Heart left ventricle (tissue), 16 donors: ENCODE data around the gene CSF1R. TPM values are rescaled to one million over a fixed set of nuclear protein-coding genes. Genes with fewer than 3 reads are reported as not detected.

Experiments
- ATAC-seq, 4 donors: fragments of 200-7000 bp; cut with Tn5 transposase; one replicate each; pipeline ENCODE4 v1.9.1; 2020 to 2022; ENCODE audit warnings: moderate library complexity in 4 of 4, mild to moderate bottlenecking in 3 of 4, moderate number of reproducible peaks in 1 of 4
- DNase-seq, 5 donors: peaks; one replicate each; pipeline ENCODE4 v3.0.0-alpha.2; 2020
- H3K27ac ChIP-seq, 12 donors: fragments of 200-600 bp; sonication (generic) in 4 of 12; one replicate each; pipeline versions ENCODE4 v1.5.0 to v1.8.0; 2016 to 2022; ENCODE audit warnings: mild to moderate bottlenecking in 2 of 12
- H3K27me3 ChIP-seq, 9 donors: fragments of 200-600 bp; sonication (generic) in 2 of 9; one replicate each; pipeline versions ENCODE4 v1.5.1 to v1.8.0; 2016 to 2022; ENCODE audit warnings: mild to moderate bottlenecking in 3 of 9
- H3K36me3 ChIP-seq, 9 donors: fragments of 200-600 bp; sonication (generic) in 2 of 9; one replicate each; pipeline versions ENCODE4 v1.5.0 to v1.8.0; 2018 to 2022; ENCODE audit warnings: mild to moderate bottlenecking in 2 of 9
- H3K4me1 ChIP-seq, 12 donors: fragments of 200-600 bp; sonication (generic) in 4 of 12; one replicate each; pipeline versions ENCODE4 v1.5.0 to v1.8.0; 2016 to 2022; ENCODE audit warnings: mild to moderate bottlenecking in 3 of 12
- H3K4me3 ChIP-seq, 12 donors: fragments of 200-600 bp; sonication (generic) in 4 of 12; one replicate each; pipeline versions ENCODE4 v1.5.0 to v1.8.0; 2017 to 2022; ENCODE audit warnings: mild to moderate bottlenecking in 9 of 12, moderate library complexity in 4 of 12
- H3K9me3 ChIP-seq, 12 donors: fragments of 200-600 bp; sonication (generic) in 4 of 12; one replicate each; pipeline versions ENCODE4 v1.5.0 to v1.8.0; 2016 to 2022; ENCODE audit warnings: mild to moderate bottlenecking in 1 of 12
- POLR2A ChIP-seq, 2 donors: fragments of 450-650 bp; IDR thresholded peaks; one replicate each; pipeline ENCODE4 v1.6.1; 2017; ENCODE audit warnings: antibody characterized with exemption in 2 of 2, mild to moderate bottlenecking in 2 of 2, moderate library complexity in 2 of 2
- WGBS, 4 donors: extraction: QIAGEN DNeasy Blood & Tissue Kit in 2 of 4; methylation state at CpG; one replicate each; pipeline versions ENCODE4 v1.1.5 to v1.1.7; 2013 to 2018; 5-methylcytosine and 5-hydroxymethylcytosine counted together
- intact Hi-C, 10 donors: fragments of 100-400 bp; cut with DNase I; formaldehyde crosslinking; loops; one replicate each; pipeline versions ENCODE4 v1.11.1 to v1.14.2; 2022
- polyA plus RNA-seq, 2 donors: library from polyadenylated mRNA; stranded (reverse); fragments of 200-250 nt; gene quantifications; one replicate each; pipeline ENCODE4 v1.2.3, GENCODE V29; 2013
- total RNA-seq, 9 donors: library from RNA; depleted of rRNA in 2 of 9; stranded (reverse); fragments of >200 nt in 2 of 9; fragmentation: NEBNext Ultra II Directional in 3 of 9; extraction: Animal tissue kit (Norgen Biotek cat#: 25700) in 3 of 9; gene quantifications; one replicate each; pipeline versions ENCODE4 v1.1.0 to v1.2.4, GENCODE V29; 2016 to 2023
- TF ChIP-seq, protein P1 (sequence below), 12 donors: fragments of 200-600 bp; sonication (generic) in 4 of 12; IDR thresholded peaks; one replicate each; pipeline versions ENCODE4 v1.5.0 to v1.8.0; 2018 to 2022; ENCODE audit warnings: antibody characterized with exemption in 12 of 12, mild to moderate bottlenecking in 5 of 12
- donor health status: ischemic (EF 13 %, LVEDD 7.1; RV severe dilation, severe dysfunction).
- donor health status: healthy with polysubstance abuse.
- donor health status: DM: no; HTN: yes; CAD: no.
- donor health status: DM: no; HTN: no; CAD: no.
- donor health status: ischemic (EF 25% LVEDD 6.9; RV normal size, moderate dysfunction).
- donor health status: ischemic (EF 25% LVEDD 5.7; RV mildly dilated, moderate dysfunction).
- donor health status: healthy.
- donor health status: DM: yes; HTN: yes; CAD: no.
- donor health status: ischemic (EF 35%, LVEDD 5.7; RV mildly dilated, moderate dysfunction).
- donor health status: nonischemic (EF 11% LVEDD 7.7; RV severe dilation, severe dysfunction).
- donor health status: DM: yes; HTN: yes; CAD: no.
- donor health status: PGD.
- donor health status: ischemic (EF 29% LVEDD 5.4; RV normal size, mild dysfunction).
- donor health status: nonischemic (EF 23%, LVEDD 6.1; RV moderate dilation, normal function).

Gene CSF1R
- total and polyA plus RNA-seq, 11 donors = 5.0 to 143 (median 10.7) TPM

DNA sequence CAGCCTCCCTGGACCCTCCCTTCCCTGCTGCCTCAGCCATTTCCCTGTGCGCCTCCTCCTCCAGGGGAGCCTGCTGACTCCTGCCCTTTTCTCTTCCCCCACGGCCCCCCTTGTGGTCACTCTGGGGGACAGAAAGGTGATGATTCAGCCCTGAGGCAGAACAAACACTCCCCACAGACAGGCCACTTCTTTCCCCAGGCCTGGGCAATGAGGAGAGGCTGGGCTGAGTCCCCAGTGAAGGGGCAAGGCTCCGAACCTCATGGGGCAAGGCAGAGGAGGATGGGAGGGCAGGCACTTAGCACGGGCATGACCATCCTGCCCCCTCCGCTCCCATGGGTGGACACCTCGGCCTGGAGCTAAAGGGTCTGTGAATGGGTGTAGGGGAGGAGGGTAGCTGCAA is 21.0 kb downstream of the CSF1R start:
- Histone ChIP-seq H3K4me1 (peaks cover 0 to 69% (median 0%) of the 10 kb centered on the region in 12 donors), H3K27ac (peak overlapping the region in 5 of 12 donors; percentile 42 to 81 (median 46)), H3K36me3 (peaks cover 0 to 60% (median 0%) of the 10 kb centered on the region in 9 donors), H3K27me3 (no peaks in the 10 kb centered on the region), H3K9me3 (no peaks in the 10 kb centered on the region), H3K4me3 (no peak overlapping the region)
- no peak for TF ChIP-seq POLR2A (IDR thresholded peaks at IDR 0.05)
- WGBS, 4 donors = 71 to 94% (median 79%) methylated on average over 2 to 6 of the region's 6 CpGs
- DNase-seq = peak; percentile 46 to 78 (median 61)
- ATAC-seq = peak; percentile 57 to 69 (median 64)
- intact Hi-C loops = no loop called here

DNA sequence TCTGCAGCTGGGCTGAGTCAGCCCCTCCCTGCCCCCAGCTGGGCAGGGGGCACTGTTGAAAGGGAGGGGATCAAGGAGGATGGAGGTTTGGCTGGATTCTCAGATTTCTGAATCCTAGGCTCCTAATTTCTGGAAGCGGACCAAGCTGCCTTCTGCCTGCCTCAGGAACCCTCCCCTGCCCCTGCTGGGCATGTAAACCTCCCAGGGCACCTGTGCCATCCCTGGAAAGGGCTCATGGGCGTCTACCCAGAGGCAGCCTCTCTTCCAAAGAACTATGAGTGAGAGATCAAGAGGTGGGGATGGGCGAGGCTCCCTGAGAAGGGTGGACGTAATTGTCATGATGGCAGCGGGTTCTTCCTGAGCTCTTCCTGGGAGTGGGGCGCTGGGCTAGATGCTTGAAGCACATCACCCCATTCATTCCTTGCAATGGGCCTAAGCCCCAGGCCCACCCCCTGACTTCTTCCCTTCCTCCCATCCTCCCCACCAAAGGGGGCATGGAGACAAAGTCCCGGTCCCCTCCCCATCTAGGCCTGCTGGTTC is 21.6 kb downstream of the CSF1R start:
- WGBS, 4 donors = 87 to 91% (median 90%) methylated on average over 4 to 7 of the region's 7 CpGs
- H3K36me3 ChIP-seq = peaks cover 0 to 60% (median 0%) of the 10 kb centered on the region in 9 donors
- H3K9me3 ChIP-seq = no peaks in the 10 kb centered on the region
- no peaks in the 10 kb centered on the region for H3K27me3 ChIP-seq
- H3K27ac ChIP-seq = peak overlapping the region in 4 of 12 donors; percentile 42 to 81 (median 46)
- peaks cover 0 to 70% (median 0%) of the 10 kb centered on the region in 12 donors for H3K4me1 ChIP-seq
- intact Hi-C loops = no loop called here
- H3K4me3 ChIP-seq = no peak overlapping the region
- TF ChIP-seq POLR2A (IDR thresholded peaks at IDR 0.05) = no peak
- TF ChIP-seq, protein P1, sequence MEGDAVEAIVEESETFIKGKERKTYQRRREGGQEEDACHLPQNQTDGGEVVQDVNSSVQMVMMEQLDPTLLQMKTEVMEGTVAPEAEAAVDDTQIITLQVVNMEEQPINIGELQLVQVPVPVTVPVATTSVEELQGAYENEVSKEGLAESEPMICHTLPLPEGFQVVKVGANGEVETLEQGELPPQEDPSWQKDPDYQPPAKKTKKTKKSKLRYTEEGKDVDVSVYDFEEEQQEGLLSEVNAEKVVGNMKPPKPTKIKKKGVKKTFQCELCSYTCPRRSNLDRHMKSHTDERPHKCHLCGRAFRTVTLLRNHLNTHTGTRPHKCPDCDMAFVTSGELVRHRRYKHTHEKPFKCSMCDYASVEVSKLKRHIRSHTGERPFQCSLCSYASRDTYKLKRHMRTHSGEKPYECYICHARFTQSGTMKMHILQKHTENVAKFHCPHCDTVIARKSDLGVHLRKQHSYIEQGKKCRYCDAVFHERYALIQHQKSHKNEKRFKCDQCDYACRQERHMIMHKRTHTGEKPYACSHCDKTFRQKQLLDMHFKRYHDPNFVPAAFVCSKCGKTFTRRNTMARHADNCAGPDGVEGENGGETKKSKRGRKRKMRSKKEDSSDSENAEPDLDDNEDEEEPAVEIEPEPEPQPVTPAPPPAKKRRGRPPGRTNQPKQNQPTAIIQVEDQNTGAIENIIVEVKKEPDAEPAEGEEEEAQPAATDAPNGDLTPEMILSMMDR (IDR thresholded peaks at IDR 0.05) = no peak
- DNase-seq = no peak
- no peak for ATAC-seq

DNA sequence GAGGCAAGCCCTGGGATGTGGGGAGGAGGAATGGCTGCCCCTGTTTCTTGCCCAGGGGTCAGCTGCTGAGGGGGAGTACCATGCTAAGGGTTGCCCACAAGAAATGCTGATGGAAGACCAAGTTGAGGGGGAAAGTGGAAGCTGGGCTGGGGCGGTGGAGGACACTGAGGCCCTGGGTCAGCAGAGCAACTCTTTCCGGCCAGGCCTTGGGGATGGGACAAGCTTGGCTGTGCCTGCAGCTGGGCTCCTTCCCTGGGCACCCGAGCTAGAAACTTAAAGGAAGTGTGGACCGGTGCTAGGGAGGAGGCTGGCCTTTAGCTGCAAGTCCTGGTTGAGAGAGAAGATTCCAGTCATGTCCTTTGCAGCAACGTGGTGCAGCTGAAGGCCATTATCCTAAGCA is 22.7 kb downstream of the CSF1R start:
- no peak for ATAC-seq
- H3K9me3 ChIP-seq = no peaks in the 10 kb centered on the region
- WGBS, 4 donors = 82 to 91% (median 85%) methylated on average over 5 of the region's 5 CpGs
- no peak for DNase-seq
- H3K27me3 ChIP-seq = no peaks in the 10 kb centered on the region
- H3K27ac ChIP-seq = peak overlapping the region in 1 of 12 donors; percentile 81
- H3K36me3 ChIP-seq = peaks cover 0 to 51% (median 0%) of the 10 kb centered on the region in 9 donors
- no peak overlapping the region for H3K4me3 ChIP-seq
- TF ChIP-seq POLR2A (IDR thresholded peaks at IDR 0.05) = no peak
- TF ChIP-seq, protein P1 (IDR thresholded peaks at IDR 0.05) = no peak
- intact Hi-C loops = no loop called here
- peaks cover 0 to 72% (median 0%) of the 10 kb centered on the region in 12 donors for H3K4me1 ChIP-seq

DNA sequence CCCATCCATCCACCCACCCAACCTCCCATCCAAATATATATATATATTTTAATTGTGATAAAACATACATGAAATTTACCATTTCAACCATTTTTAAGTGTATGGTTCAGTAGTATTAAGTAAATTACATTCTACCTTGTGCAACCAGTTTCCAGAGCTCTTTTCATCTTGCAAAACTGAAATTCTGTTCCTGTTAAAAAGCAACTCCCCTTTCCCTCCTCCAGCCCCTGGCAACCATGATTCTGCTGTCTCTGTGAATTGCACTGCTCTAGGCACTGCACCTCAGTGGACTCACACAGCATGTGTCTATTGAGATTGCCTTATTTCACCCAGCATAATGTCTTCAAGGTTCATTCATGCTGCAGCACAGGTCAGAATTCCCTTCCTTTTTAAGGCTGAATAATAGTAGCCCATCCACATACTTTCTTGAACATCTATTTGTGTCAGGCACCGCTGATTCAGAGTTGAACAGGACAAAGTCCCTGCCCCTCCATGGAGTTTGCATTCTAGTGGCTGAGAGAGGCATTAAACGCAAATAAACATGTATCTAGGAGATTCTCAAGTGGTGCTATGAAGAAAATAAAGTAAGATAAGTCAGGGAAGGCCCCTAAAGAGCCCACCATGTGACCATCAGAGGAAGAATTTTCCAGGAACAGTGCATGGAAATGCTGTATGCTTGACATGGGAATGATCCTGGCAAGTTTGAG is 24.0 kb downstream of the CSF1R start:
- WGBS, 4 donors = 70 to 92% (median 86%) methylated on average over 2 of the region's 2 CpGs
- intact Hi-C loops = no loop called here
- H3K4me1 ChIP-seq = peaks cover 0 to 72% (median 0%) of the 10 kb centered on the region in 12 donors

More for the DNA sequence above, 24.0 kb downstream of the CSF1R start:
- no peak for TF ChIP-seq POLR2A (IDR thresholded peaks at IDR 0.05)
- TF ChIP-seq, protein P1 (IDR thresholded peaks at IDR 0.05) = no peak
- peak overlapping the region in 1 of 12 donors; percentile 81 for H3K27ac ChIP-seq
- peaks cover 0 to 49% (median 0%) of the 10 kb centered on the region in 9 donors for H3K36me3 ChIP-seq
- ATAC-seq (no peak), DNase-seq (no peak)
- H3K27me3 ChIP-seq = no peaks in the 10 kb centered on the region
- no peaks in the 10 kb centered on the region for H3K9me3 ChIP-seq
- H3K4me3 ChIP-seq = no peak overlapping the region
